AG09319 (cell line): ENCODE data around the gene STK35.

ENCODE experiments used
- DNase-seq: peaks from one replicate; pipeline ENCODE4 v3.0.0-alpha.2; 2010; ENCODE audit warnings: low read depth; ENCODE audit errors: extremely low read depth
- CTCF ChIP-seq: IDR thresholded peaks from 2 replicates; pipeline ENCODE4 v1.5.1; 2011; ENCODE audit warnings: low read depth, mild to moderate bottlenecking, inconsistent platforms, low read length, moderate library complexity

STK35 gene

GRCh38 chr20:2066461-2067122 lies 35.0 kb upstream of the STK35 start:
- no peak for DNase-seq

GRCh38 chr20:2080532-2081224 lies 20.9 kb upstream of the STK35 start:
- DNase-seq: no peak
- TF ChIP-seq CTCF: no peak

More at GRCh38 chr20:2066461-2067122, 35.0 kb upstream of the STK35 start:
- no peak for TF ChIP-seq CTCF

- TF ChIP-seq CTCF: no peak
These were observed 16.9 kb upstream of the STK35 start for GRCh38 chr20:2084703-2085102.

GRCh38 chr20:2086177-2086979 lies 15.2 kb upstream of the STK35 start:
- TF ChIP-seq CTCF: peak; percentile 30
- no peak for DNase-seq

More at GRCh38 chr20:2084703-2085102, 16.9 kb upstream of the STK35 start:
- peak; percentile 29 for DNase-seq

GRCh38 chr20:2086980-2087377 lies 14.6 kb upstream of the STK35 start:
- no peak for DNase-seq
- no peak for TF ChIP-seq CTCF

GRCh38 chr20:2088891-2089290 lies 12.7 kb upstream of the STK35 start:
- no peak for TF ChIP-seq CTCF
- DNase-seq: no peak

GRCh38 chr20:2089447-2089846 lies 12.2 kb upstream of the STK35 start:
- DNase-seq: no peak
- no peak for TF ChIP-seq CTCF
